ENCODE measurements around the gene VEPH1.

Gene VEPH1

DNA sequence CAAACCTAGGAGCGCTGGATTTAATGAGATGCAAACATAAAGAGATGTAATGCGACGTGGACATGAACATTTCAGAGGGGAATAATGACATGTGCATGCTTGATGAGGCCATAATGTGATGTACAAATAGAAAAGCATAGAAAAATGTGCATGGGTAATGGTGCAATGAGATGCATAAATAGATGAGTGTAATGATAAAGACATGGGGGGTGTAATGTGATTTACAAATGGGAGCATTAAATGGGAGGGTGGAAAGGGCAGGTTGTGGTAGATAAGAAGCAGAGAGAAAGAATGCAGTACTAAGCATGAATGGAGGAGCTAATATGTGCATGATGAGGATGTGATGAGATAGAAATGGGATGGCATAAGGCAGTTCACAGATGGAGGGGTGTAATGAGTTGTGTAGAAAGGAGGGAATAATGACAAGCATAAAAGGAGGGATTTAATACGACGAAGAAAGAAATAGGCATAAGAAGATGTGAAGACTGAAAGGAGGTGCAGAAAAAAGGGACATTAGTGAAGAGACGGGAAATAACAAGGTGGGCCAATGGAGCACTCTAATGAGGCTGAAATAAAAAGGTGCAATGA, 205.8 kb downstream of the VEPH1 start:
- peak; percentile 35 for DNase-seq

DNA sequence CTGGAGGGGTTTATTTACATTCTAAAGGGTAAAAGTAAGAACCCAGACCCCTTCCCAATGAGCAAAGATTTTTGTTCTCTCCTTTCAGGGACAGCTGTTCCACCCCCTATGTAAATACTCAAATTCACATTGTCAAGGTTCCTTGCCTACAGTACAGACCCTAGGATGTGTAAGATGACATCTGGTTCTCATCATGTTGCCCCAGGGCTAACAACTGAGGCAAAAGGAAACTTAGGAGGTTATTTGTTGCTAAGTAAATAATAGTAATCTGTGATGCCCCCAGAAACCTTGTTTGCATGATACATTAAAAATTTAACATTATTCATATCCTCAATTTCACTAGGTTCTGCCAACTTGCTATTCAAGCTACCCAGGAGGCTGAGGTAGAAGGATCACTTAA, 208.3 kb downstream of the VEPH1 start:
- peak; percentile 77 for DNase-seq

- peak; percentile 61 for DNase-seq
Observed at GRCh38 chr3:157294491-157294890, 208.7 kb downstream of the VEPH1 start.

GRCh38 chr3:157290766-157291165, 212.4 kb downstream of the VEPH1 start:
- DNase-seq: no peak

GRCh38 chr3:157285966-157286365, 217.2 kb downstream of the VEPH1 start:
- DNase-seq: no peak

DNA sequence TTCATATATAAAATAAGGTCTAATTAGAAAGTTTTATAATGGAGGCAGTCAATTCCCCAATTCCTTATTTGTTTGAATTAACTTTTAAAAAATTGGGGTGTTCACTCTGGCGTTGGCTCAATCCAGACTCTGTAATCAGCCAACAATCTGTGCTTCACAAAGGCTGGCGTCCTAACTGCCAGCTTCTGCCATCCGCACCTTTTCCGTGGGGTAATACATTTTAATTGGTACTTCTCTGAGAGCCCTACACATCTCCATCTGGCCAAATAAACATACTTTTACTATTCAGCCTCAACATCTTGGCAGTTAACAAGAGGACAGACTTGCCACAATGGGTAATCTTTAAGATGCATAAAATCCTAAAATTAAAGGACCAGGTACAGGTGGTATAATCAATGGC, 218.1 kb downstream of the VEPH1 start:
- DNase-seq: peak; percentile 57

DNA sequence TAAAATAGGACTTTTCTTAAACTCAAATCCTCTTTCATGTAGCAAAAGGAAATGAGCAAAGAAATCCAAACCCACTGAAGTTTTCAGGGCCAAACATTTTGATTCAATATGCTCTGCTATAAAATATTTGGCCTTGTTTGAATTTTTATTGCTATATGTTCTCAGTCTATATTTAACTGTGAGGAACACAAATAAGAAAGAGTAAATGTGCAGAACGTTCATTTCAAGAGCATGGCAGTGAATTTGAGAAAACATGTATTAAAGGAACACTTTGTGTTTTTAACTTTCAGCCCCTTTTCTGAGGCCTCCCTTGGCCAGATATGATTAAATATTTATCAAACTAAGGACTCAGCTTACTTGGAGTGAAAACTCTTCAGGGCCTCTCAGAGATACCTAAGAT, 218.5 kb downstream of the VEPH1 start:
- no peak for DNase-seq

- DNase-seq: no peak
Observed at GRCh38 chr3:157282261-157283191, 220.7 kb downstream of the VEPH1 start.

DNA sequence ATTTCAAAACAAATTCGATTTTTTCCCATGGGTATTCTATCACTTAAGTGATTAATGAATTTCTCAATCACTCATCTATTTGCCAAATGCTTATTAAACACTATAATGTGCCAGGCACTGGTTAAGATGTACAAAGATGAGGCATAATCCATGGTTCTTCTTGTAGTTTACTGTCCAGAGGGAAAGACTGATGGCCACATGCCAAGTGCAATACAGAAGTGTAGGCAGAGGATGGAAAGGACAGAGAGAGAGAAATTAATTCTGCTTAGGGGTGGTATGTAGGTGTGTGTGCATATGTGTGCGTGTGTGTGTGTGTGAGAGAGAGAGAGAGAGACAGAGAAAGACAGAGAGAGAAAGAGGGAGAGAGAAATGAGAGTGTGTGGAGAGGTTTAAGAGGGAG, 222.4 kb downstream of the VEPH1 start:
- DNase-seq: no peak

GRCh38 chr3:157280354-157280753, 222.9 kb downstream of the VEPH1 start:
- no peak for DNase-seq

GRCh38 chr3:157279237-157279636, 224.0 kb downstream of the VEPH1 start:
- no peak for DNase-seq

DNA sequence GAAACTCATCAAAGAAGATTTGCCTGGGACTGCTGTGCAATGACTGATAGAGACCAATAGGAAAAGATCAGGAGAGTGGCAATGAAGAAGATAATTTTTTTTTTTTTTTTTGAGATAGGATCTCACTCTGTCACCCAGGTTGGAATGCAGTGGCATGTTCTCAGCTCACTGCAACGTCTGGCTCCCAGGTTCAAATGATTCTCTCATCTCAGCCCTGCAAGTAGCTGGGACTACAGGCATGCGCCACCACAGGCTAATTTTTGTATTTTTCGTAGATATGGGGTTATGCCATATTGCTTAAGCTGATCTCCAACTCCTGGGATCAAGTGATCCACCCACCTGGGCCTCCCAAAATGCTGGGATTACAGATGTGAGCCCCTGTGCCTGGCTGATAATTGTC, 226.4 kb downstream of the VEPH1 start:
- no peak for DNase-seq

DNA sequence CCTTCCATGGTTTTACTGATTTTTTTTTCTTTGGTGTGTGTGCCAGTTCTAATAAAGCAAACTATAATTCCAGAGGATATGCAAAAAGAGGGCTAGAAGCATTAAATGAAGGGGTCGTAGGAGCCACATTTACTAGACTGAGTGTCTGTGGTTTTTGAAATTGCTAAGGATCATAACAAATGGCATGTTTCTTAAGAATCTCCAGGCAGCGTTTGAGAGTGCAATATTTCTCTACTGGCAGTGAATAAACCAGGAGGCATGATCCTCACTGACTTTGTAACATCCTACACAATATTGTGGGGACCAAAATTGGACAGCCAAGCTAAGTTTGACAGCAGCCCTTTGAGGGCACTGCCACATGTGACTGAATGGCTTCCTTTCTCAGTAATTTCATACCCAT, 227.4 kb downstream of the VEPH1 start:
- no peak for DNase-seq

- DNase-seq: no peak
Observed at GRCh38 chr3:157274644-157275137, 228.5 kb downstream of the VEPH1 start.

DNA sequence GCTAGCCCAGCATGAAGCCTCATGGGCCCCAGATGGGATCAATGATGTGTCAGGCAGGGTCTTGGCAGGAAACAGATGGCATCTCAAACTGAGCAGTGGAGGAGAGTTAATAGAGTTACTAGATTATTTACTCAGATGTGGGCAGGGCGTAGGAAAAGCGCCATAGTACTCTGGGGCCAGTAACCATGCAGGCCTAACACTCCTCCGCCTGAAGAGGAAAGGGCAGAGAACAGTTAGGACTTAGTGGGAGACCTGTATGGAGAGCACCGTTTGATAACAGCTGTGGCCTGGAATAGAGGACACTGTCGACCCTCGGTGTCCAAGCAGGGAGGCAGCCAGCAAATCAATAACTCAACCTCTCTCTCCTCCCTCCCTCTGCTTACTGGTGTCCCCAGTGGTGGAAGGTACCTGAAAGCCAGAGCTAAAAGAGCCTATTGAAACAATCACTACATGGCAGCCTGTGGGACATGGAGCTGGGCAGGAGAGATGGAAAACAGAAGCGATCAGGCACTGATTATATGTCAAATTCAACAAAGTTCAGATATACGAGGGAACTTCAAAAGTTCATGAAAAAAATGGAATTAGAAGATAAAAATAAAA, 231.8 kb downstream of the VEPH1 start:
- DNase-seq: peak; percentile 52

DNA sequence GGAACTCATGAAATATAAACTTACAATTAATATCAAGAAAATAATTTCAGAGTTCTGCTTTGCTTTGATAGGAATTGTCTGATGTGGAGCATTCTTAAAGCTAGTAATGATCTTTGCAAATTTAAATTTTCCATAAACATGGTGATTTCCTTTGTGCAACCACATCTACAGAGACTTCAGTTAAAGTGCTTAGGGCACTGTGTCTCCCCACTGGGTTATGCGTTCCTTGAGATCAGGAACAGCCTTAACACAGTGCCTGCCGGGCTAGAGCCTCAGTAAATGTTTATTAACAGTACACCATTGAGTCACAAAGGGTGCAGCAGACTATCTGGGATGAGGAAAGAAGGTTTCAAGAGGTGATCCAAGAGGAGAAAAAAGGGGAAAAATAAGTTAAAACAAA, 235.2 kb downstream of the VEPH1 start:
- no peak for DNase-seq

DNA sequence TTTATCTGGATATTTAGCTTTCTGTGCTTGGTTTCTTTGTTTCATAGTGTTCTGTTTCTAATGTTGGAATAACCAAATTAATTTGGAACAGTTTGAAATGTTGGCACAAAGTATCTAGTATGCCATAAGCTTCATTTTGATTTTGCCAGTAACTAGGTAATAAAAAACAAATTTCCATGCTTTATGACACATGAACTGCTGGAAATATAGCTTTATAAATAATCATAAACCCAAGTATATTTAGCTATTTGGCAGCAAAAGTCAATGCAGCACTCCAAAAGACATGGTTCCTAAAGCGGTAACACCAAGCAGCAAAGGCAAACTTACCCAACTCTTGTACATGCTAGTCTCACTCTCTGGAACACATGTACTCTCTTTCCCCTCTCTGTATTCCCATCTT, 237.3 kb downstream of the VEPH1 start:
- no peak for DNase-seq

DNA sequence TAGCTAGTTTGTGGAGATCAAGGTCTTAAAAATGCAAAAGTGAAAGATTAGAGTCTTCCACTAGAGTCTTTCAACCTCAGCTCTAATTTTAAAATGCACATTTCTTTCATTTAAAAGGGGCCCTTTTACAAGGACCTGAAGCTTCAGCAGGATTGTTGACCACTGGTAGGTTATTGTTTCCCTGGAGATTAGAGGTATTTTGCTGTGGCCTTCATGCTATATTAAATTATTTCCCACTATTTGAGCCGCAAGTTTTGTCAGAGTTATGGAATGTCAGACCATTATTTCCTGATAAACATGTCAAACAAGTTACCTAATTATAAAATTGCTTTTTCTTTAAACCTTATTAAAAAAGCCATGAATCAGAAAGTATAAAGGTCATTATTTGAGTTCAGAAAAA, 240.2 kb downstream of the VEPH1 start:
- DNase-seq: no peak

DNA sequence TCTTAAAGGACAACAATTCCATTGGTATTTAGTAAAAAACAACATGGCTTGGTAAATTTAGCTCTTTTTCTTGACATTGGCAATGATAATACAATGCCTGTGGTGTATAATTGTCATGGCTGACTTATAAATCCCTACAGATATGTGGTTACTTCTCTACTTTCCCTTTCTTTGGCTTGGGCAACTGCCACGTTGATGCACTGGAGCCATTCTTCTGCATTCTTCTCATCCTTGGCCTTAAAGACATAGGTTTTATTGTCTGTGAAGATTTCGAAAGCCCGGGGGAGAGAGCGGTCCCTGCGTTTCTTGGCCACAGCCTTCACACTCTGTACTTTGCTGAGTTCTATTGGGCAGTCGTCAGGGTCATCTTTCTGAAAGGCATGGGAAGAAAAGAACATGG, 242.2 kb downstream of the VEPH1 start:
- no peak for DNase-seq

DNA sequence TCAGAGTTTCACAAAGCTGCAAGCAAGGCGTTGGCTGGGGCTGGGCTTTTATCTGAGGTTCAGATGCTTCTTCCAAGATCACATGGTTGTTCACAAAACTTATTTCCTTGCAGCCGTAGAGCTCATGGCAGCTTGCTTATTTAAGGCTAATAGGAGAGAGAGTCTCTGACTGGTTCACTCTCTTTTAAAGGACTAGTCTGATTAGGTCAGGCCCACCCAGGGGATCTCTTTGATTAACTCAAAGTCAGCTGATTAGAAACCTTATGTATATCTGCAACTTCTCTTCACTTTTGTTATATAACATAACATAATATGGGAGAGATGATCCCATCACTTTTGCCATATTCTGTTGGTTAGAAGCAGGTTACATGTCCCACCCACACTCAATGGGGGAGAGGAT, 243.4 kb downstream of the VEPH1 start:
- DNase-seq: no peak

DNA sequence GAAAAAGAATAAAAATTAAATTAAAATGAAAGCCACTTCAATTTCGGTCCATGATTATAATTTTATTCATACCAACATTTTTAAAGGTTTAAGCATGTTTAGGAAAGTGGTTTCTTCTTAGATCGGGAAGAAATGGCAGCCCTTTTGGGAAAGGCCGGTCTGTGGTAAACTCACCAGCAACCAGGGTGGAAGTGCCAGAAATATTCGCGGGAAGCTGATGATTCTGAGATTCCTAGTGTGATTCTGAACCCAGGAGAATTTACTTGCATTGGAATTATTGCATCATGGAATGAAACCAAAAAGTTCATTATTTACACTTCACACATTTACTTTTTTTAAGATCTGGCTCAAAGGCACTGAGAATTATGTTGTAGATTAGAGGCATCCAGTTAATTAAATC, 246.1 kb downstream of the VEPH1 start:
- DNase-seq: no peak

DNA sequence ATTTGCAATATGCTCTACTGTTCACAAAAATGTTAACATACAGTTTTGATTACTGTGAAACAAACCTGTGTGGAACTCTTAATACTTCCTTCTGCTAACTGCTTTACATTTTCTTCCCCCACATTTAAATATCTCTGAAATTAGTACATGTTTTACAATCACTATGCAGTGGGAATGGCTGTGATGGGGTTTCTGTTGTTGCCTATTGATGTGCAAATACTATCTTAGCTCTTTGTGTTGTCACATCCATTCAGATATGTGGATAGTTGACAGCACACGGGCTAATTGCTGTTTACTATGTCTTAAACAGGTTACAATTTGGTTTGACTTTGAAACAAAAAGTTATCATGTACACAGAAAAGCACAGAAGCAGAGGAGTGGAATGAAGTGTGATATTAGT, 247.4 kb downstream of the VEPH1 start:
- DNase-seq: no peak

- DNase-seq: no peak
Observed at GRCh38 chr3:157251685-157252084, 251.5 kb downstream of the VEPH1 start.

DNA sequence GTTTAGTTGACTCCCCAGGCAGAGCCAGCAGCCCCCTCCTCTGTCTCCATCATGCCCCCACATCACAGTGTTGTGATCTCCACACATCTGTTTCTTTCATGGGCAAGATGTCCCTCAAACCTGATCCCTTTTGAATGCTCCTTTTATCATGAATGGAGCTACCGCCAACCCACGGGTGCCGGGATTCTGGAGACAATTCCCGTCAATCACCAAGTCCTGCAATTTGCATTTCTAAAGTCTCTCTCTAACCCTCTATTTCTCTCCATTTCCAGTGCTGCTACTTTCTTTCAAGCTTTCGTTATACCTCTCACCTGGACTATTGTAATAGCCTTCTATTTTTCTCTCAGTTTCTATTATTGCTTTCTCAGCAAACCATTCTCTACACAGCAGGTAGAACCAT, 253.6 kb downstream of the VEPH1 start:
- no peak for DNase-seq
